ENCODE data around the gene MGAT5B. TPM values are rescaled to one million over a fixed set of nuclear protein-coding genes. Genes with fewer than 3 reads are reported as not detected.

Gene MGAT5B
- total and polyA plus RNA-seq, 2 experiments from 2014 or later = 1.6 to 10.0 TPM

GRCh38 chr17:76930107-76930506 is 61.9 kb downstream of the MGAT5B start:
- no peaks in the 10 kb centered on the region for H3K79me2 ChIP-seq (replicated peaks; ENCODE audit: insufficient read depth)
- no peak overlapping the region for H3K27ac Mint-ChIP-seq
- DNase-seq (ENCODE audit: low spot score) = no peak
- peaks cover 10% of the 10 kb centered on the region for H3K27me3 Mint-ChIP-seq (ENCODE audit: insufficient read depth, low read depth, poor library complexity)
- H4K20me1 ChIP-seq (replicated peaks; ENCODE audit: insufficient read depth) = no peaks in the 10 kb centered on the region; the same call in 1 of the 2 replicates
- no peak overlapping the region for H3K4me3 ChIP-seq
- ATAC-seq = no peak
- no peaks in the 10 kb centered on the region for H3K36me3 ChIP-seq (ENCODE audit: insufficient read depth)
- H3K9me3 Mint-ChIP-seq = peaks cover 4% of the 10 kb centered on the region; the same call in 2 of the 3 replicates
- H2AFZ ChIP-seq = no peak overlapping the region
- no peaks in the 10 kb centered on the region for H3K36me3 Mint-ChIP-seq (ENCODE audit: low read depth)
- H3K4me2 ChIP-seq = no peak overlapping the region
- H3K9me2 ChIP-seq (ENCODE audit: insufficient read depth) = no peaks in the 10 kb centered on the region
- no peak for TF ChIP-seq CREB1 (CRISPR knock-in tag; IDR thresholded peaks at IDR 0.05; ENCODE audit: low read depth)
- TF ChIP-seq, protein P1, sequence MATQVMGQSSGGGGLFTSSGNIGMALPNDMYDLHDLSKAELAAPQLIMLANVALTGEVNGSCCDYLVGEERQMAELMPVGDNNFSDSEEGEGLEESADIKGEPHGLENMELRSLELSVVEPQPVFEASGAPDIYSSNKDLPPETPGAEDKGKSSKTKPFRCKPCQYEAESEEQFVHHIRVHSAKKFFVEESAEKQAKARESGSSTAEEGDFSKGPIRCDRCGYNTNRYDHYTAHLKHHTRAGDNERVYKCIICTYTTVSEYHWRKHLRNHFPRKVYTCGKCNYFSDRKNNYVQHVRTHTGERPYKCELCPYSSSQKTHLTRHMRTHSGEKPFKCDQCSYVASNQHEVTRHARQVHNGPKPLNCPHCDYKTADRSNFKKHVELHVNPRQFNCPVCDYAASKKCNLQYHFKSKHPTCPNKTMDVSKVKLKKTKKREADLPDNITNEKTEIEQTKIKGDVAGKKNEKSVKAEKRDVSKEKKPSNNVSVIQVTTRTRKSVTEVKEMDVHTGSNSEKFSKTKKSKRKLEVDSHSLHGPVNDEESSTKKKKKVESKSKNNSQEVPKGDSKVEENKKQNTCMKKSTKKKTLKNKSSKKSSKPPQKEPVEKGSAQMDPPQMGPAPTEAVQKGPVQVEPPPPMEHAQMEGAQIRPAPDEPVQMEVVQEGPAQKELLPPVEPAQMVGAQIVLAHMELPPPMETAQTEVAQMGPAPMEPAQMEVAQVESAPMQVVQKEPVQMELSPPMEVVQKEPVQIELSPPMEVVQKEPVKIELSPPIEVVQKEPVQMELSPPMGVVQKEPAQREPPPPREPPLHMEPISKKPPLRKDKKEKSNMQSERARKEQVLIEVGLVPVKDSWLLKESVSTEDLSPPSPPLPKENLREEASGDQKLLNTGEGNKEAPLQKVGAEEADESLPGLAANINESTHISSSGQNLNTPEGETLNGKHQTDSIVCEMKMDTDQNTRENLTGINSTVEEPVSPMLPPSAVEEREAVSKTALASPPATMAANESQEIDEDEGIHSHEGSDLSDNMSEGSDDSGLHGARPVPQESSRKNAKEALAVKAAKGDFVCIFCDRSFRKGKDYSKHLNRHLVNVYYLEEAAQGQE (IDR thresholded peaks at IDR 0.05; ENCODE audit: unreplicated experiment) = no peak
- TF ChIP-seq EZH2 (IDR thresholded peaks at IDR 0.05; ENCODE audit: low read depth, unreplicated experiment) = no peak
- no peak for TF ChIP-seq JUNB (IDR thresholded peaks at IDR 0.05; ENCODE audit: unreplicated experiment)
- TF ChIP-seq ZNF331 (CRISPR knock-in tag; IDR thresholded peaks at IDR 0.05; ENCODE audit: low read depth) = no peak
- TF ChIP-seq EZH2phosphoT487 (IDR thresholded peaks at IDR 0.05; ENCODE audit: unreplicated experiment) = no peak
- TF ChIP-seq, protein P2, sequence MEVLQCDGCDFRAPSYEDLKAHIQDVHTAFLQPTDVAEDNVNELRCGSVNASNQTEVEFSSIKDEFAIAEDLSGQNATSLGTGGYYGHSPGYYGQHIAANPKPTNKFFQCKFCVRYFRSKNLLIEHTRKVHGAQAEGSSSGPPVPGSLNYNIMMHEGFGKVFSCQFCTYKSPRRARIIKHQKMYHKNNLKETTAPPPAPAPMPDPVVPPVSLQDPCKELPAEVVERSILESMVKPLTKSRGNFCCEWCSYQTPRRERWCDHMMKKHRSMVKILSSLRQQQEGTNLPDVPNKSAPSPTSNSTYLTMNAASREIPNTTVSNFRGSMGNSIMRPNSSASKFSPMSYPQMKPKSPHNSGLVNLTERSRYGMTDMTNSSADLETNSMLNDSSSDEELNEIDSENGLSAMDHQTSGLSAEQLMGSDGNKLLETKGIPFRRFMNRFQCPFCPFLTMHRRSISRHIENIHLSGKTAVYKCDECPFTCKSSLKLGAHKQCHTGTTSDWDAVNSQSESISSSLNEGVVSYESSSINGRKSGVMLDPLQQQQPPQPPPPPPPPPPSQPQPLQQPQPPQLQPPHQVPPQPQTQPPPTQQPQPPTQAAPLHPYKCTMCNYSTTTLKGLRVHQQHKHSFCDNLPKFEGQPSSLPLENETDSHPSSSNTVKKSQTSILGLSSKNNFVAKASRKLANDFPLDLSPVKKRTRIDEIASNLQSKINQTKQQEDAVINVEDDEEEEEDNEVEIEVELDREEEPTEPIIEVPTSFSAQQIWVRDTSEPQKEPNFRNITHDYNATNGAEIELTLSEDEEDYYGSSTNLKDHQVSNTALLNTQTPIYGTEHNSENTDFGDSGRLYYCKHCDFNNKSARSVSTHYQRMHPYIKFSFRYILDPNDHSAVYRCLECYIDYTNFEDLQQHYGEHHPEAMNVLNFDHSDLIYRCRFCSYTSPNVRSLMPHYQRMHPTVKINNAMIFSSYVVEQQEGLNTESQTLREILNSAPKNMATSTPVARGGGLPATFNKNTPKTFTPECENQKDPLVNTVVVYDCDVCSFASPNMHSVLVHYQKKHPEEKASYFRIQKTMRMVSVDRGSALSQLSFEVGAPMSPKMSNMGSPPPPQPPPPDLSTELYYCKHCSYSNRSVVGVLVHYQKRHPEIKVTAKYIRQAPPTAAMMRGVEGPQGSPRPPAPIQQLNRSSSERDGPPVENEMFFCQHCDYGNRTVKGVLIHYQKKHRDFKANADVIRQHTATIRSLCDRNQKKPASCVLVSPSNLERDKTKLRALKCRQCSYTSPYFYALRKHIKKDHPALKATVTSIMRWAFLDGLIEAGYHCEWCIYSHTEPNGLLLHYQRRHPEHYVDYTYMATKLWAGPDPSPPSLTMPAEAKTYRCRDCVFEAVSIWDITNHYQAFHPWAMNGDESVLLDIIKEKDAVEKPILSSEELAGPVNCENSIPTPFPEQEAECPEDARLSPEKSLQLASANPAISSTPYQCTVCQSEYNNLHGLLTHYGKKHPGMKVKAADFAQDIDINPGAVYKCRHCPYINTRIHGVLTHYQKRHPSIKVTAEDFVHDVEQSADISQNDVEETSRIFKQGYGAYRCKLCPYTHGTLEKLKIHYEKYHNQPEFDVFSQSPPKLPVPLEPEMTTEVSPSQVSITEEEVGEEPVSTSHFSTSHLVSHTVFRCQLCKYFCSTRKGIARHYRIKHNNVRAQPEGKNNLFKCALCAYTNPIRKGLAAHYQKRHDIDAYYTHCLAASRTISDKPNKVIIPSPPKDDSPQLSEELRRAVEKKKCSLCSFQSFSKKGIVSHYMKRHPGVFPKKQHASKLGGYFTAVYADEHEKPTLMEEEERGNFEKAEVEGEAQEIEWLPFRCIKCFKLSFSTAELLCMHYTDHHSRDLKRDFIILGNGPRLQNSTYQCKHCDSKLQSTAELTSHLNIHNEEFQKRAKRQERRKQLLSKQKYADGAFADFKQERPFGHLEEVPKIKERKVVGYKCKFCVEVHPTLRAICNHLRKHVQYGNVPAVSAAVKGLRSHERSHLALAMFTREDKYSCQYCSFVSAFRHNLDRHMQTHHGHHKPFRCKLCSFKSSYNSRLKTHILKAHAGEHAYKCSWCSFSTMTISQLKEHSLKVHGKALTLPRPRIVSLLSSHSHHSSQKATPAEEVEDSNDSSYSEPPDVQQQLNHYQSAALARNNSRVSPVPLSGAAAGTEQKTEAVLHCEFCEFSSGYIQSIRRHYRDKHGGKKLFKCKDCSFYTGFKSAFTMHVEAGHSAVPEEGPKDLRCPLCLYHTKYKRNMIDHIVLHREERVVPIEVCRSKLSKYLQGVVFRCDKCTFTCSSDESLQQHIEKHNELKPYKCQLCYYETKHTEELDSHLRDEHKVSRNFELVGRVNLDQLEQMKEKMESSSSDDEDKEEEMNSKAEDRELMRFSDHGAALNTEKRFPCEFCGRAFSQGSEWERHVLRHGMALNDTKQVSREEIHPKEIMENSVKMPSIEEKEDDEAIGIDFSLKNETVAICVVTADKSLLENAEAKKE (CRISPR knock-in tag; IDR thresholded peaks at IDR 0.05) = no peak
- TF ChIP-seq ZNF114 (CRISPR knock-in tag; IDR thresholded peaks at IDR 0.05) = no peak
- TF ChIP-seq ETS1 (IDR thresholded peaks at IDR 0.05) = no peak
- no peak for TF ChIP-seq NANOG (IDR thresholded peaks at IDR 0.05; ENCODE audit: borderline replicate concordance)
- no peak for TF ChIP-seq STAT1 (IDR thresholded peaks at IDR 0.05; ENCODE audit: unreplicated experiment)
- TF ChIP-seq, protein P3, sequence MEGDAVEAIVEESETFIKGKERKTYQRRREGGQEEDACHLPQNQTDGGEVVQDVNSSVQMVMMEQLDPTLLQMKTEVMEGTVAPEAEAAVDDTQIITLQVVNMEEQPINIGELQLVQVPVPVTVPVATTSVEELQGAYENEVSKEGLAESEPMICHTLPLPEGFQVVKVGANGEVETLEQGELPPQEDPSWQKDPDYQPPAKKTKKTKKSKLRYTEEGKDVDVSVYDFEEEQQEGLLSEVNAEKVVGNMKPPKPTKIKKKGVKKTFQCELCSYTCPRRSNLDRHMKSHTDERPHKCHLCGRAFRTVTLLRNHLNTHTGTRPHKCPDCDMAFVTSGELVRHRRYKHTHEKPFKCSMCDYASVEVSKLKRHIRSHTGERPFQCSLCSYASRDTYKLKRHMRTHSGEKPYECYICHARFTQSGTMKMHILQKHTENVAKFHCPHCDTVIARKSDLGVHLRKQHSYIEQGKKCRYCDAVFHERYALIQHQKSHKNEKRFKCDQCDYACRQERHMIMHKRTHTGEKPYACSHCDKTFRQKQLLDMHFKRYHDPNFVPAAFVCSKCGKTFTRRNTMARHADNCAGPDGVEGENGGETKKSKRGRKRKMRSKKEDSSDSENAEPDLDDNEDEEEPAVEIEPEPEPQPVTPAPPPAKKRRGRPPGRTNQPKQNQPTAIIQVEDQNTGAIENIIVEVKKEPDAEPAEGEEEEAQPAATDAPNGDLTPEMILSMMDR (conservative IDR thresholded peaks at IDR 0.05; ENCODE audit: low read depth in 2 of 2) = no peak
- TF ChIP-seq POLR2AphosphoS5 (IDR thresholded peaks at IDR 0.05; ENCODE audit: low read depth) = no peak
- no peak overlapping the region for H3K4me3 Mint-ChIP-seq
- no peak overlapping the region for H3K27ac ChIP-seq (ENCODE audit: low read depth)
- no peaks in the 10 kb centered on the region for H3F3A ChIP-seq (replicated peaks; ENCODE audit: low read depth)
- peaks cover 3% of the 10 kb centered on the region; the same call in 1 of the 3 replicates for H3K4me1 Mint-ChIP-seq
- no peaks in the 10 kb centered on the region for H3K4me1 ChIP-seq (ENCODE audit: insufficient read depth)
- no peaks in the 10 kb centered on the region for H3K27me3 ChIP-seq (ENCODE audit: insufficient read depth)
